RCC 7860 (cell line): ENCODE measurements around the gene BLOC1S1.

ENCODE experiments used
- DNase-seq: peaks from one replicate; pipeline ENCODE4 v3.0.0-alpha.2; 2015; ENCODE audit warnings: low spot score
- FAIRE-seq: peaks from 2 replicates; lab custom pipeline; 2012; peaks lifted over from hg19 to GRCh38; lab: Jason Lieb, UNC

Gene BLOC1S1

DNA sequence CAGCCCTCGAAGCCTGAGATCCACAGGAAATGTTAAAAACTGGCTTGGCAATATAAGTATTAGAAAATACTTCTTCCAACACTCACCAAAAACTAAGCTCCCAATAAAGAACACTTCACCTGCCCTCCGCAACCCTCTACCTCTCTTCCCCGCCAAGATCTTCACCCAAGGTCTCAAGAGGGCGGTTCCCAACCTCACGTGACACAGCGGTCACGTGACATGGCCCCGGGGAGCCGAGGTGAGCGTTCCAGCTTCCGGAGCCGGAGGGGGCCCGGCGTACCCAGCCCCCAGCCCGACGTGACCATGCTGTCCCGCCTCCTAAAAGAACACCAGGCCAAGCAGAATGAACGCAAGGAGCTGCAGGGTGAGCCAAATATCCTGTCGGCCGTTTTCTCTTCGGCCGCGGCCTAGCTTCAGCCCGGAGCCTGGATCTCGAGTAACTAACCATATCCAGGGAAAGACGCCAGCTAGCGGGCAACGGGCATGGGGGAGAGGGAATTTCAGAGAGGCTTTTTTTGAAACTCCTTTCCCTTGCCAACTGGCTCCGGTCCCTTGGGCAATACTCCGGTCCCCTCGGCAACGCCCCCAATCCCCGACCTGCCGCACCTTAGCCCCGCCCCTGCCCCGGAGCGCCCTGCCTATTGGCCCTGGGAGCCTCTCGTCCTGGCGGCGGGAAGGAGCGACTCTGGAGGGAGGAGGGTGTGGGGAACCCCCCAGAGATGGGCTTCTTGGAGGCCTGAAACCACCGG, at the start of gene BLOC1S1:
BLOC1S1 (plus strand) TSS at position 214 of the 749 bp plus-strand sequence; CDS start at position 220, 6 bp downstream.
- DNase-seq (peak; percentile 69), FAIRE-seq (no peak)

DNA sequence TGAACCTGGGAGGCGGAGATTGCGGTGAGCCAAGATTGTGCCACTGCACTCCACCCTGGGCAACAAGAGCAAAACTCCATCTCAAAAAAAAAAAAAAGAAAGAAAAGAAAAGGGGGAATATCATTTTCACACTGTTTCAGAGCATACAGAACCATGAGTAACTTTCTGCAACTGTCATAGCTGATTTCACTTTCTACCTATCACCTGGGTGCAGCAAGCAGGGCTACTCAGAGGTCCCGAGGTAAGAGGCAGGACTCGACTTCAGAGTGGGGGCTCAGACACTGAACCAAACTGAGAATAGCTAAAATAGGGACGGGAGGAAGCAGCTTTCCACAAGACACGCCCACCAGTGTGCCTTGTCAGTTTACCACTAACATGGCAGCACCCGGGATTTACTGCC, 49.3 kb upstream of the BLOC1S1 start:
- FAIRE-seq (no peak), DNase-seq (no peak)

GRCh38 chr12:55670276-55670675, 45.6 kb upstream of the BLOC1S1 start:
- DNase-seq = no peak
- FAIRE-seq = no peak

DNA sequence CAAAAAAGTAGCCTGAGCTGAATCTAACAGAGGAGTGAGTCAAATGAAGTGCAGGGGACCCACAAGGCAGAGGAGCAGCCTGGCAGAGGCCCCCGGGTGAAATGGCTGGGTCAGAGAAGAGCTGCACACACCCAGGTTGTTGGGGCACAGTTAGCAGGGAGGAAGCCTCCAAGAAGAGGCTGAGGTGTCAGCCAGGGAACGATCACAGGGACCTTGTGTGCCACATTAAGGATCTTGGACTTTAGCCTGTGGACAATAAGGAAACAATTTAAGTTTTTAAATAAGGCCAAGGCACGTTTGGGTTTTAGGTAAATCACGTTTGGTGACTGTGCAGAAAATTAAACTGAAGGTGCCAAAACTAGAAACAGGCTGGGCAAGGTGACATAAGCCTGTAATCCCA, 44.1 kb upstream of the BLOC1S1 start:
- DNase-seq = no peak
- FAIRE-seq = no peak

GRCh38 chr12:55673638-55674037, 42.2 kb upstream of the BLOC1S1 start:
- FAIRE-seq = no peak
- no peak for DNase-seq

DNA sequence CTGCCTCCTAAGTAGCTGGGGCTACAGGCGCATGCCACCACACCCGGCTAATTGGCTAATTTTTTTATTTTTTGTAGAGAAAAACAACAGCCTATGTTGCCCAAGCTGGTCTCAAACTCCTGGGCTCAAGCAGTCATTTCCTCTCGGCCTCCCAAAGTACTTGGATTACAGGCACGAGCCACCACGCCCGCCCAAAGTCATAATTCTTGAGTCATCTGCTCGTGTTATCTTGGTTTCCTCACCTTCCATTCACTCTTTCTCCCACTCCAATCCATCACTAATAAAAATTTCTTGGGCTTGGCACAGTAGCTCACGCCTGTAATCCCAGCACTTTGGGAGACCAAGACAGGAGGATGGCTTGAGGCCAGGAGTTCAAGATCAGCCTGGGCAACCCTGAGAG, 40.2 kb upstream of the BLOC1S1 start:
- FAIRE-seq = no peak

DNA sequence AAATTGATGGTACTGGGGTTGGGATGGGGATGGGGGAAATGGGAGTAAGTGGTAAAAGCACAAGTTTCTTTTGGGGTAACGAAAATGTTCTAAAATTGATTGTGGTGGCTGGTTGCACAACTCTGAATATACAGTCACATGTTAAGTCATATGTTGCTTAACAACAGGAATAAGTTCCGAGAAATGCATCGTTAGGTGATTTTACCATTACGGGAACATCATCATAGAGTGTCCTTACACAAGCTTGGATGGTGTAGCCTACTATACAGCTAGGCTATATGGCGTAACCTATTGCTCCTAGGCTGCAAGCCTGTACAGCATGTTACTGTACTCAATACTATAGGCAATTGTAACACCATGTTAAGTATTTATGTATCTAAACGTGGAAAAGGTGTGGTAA, 39.1 kb upstream of the BLOC1S1 start:
- no peak for FAIRE-seq
- no peak for DNase-seq

More for the DNA sequence above, 40.2 kb upstream of the BLOC1S1 start:
- no peak for DNase-seq

DNA sequence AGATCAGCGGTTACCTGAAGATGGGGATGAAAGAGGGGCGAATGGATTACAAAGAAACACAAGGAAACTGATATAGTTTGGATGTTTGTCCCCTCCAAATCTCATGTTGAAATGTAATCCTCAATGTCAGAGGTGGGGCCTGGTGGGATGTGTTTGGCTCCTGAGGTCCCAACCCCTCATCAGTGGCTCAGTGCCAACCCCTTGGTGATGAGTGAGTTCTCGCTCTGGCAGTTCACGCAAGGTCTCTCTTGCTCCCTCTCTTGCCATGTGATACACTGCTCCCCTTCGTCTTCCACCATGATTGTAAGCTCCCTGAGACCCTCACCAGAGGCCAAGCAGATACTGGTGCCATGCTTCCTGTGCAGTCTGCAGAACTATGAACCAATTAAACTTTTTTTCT, 36.2 kb upstream of the BLOC1S1 start:
- DNase-seq (no peak), FAIRE-seq (no peak)

GRCh38 chr12:55681142-55682077, 34.4 kb upstream of the BLOC1S1 start:
- DNase-seq = peak; percentile 83
- peak; percentile 40 for FAIRE-seq

DNA sequence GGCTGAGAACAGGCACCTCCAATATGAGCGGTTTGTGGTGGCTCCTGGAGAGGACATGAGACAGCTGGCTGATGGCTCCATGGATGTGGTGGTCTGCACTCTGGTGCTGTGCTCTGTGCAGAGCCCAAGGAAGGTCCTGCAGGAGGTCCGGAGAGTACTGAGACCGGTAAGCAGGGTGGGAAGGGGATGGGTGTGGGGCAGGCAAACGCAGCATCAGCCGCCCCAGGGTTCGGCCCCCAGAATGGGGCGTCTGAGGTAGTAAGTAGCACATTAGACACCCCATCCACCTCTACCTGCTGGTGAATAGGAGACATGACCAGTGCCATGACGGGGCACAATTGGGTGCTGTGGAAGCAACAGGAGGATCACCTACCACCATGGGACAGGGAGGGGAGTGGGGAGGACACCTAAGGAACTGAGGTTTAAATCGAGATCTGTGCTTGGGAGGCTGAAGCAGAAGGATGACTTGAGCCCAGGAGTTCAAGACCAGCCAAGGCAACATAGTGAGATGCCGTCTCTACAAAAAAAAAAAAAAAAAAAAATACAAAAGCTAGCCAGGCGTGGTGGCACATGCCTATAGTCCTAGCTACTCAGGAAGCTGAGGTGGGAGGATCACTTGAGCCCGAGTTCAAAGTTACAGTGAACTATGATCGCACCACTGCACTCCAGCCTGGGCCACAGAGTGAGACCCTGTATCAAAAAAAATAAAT, 33.6 kb upstream of the BLOC1S1 start:
- DNase-seq = no peak
- no peak for FAIRE-seq

- DNase-seq = no peak
- FAIRE-seq = no peak
Measured at GRCh38 chr12:55683676-55684075, 32.2 kb upstream of the BLOC1S1 start.

GRCh38 chr12:55684761-55685370, 31.0 kb upstream of the BLOC1S1 start:
- DNase-seq (no peak), FAIRE-seq (no peak)

- FAIRE-seq = no peak
Measured at GRCh38 chr12:55685671-55686070, 30.2 kb upstream of the BLOC1S1 start.

GRCh38 chr12:55686366-55687010, 29.4 kb upstream of the BLOC1S1 start:
- DNase-seq (no peak), FAIRE-seq (no peak)

More at GRCh38 chr12:55685671-55686070, 30.2 kb upstream of the BLOC1S1 start:
- DNase-seq = no peak

GRCh38 chr12:55687746-55688145, 28.1 kb upstream of the BLOC1S1 start:
- no peak for DNase-seq
- no peak for FAIRE-seq

GRCh38 chr12:55688716-55689655, 26.9 kb upstream of the BLOC1S1 start:
- DNase-seq = no peak
- no peak for FAIRE-seq

DNA sequence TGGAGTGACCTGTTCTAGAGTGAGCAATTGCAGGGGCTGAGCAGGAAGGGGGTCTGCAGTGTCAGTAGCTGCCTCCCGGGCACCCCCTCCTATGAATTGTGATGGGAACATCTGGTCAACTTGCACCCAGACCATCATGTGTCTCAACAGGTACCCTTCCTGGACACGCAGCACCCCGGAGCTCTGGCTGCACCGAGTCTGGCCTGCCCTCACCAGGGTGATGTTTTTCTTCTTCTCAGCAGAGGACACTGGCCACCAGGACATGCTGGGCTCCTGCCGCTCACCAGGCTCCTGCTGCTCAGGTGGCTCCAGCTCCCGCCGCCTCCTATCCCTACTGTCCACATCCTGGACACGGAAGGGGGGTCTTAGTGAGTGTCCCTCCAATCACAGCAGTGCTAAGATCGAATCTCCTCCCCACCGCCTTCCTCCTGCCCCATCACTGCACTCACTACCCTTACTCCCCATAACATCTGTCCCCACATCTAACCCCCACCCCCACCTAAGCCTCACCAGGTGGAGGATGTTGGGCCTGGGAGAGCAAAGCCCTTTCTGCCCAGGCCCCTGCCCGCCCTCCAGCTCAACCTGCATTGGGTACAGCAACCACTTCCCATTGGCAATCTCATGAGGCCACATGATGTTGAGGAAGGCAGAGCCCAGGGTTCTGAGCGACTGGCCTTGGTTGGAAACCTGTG, 23.1 kb upstream of the BLOC1S1 start:
- FAIRE-seq = no peak
- no peak for DNase-seq

GRCh38 chr12:55693323-55694187, 22.3 kb upstream of the BLOC1S1 start:
- DNase-seq (no peak), FAIRE-seq (no peak)
